Activated CD4-positive, alpha-beta T cell treated with anti-CD3 and anti-CD28 coated beads, Interleukin-10, Interleukin-2, amounts not matched to agents 100 ng/mL and 50 ng/mL, durations not matched to agents 16 hours and 8 hours (primary cell): Measurements from ENCODE around the gene PAWR.
"Not testable (repeated sequence)": the region's sequence is repeated elsewhere in the genome, so short reads cannot be mapped to it uniquely, and the experiment has no call there.

Experiments used
- DNase-seq: peaks from one replicate; pipeline ENCODE4 v3.0.0-alpha.2; 2020

The PAWR gene

GRCh38 chr12:79547044-79547734 lies 143.6 kb downstream of the PAWR start:
- DNase-seq, result no peak

GRCh38 chr12:79546466-79547043 lies 144.2 kb downstream of the PAWR start:
- DNase-seq, result no peak

GRCh38 chr12:79544439-79544838 lies 146.3 kb downstream of the PAWR start:
- not testable (repeated sequence) for DNase-seq

GRCh38 chr12:79537675-79538074 lies 153.1 kb downstream of the PAWR start:
- DNase-seq, result no peak

GRCh38 chr12:79535751-79536150 lies 155.0 kb downstream of the PAWR start:
- DNase-seq, result no peak
